AG09319 (cell line): ENCODE data around the gene PRMT9.

ENCODE experiments used
- DNase-seq: peaks from one replicate; pipeline ENCODE4 v3.0.0-alpha.2; 2010; ENCODE audit warnings: low read depth; ENCODE audit errors: extremely low read depth
- CTCF ChIP-seq: IDR thresholded peaks from 2 replicates; pipeline ENCODE4 v1.5.1; 2011; ENCODE audit warnings: low read depth, mild to moderate bottlenecking, inconsistent platforms, low read length, moderate library complexity

Gene PRMT9

GRCh38 chr4:147683717-147684700 is at the start of gene PRMT9:
PRMT9 (minus strand) TSS chr4:147684163; CDS start chr4:147683987, 176 bp downstream.
- TF ChIP-seq CTCF, result no peak

GRCh38 chr4:147732518-147733235 is 48.7 kb upstream of the PRMT9 start:
- DNase-seq, result no peak

More at GRCh38 chr4:147683717-147684700, at the start of gene PRMT9:
- peak; percentile 81 for DNase-seq

GRCh38 chr4:147731580-147732517 is 47.9 kb upstream of the PRMT9 start, which contains the start of gene ARHGAP10:
ARHGAP10 (plus strand) TSS chr4:147732088; CDS start chr4:147732302, 214 bp downstream.
- TF ChIP-seq CTCF, result no peak
- DNase-seq, result peak; percentile 69

More at GRCh38 chr4:147732518-147733235, 48.7 kb upstream of the PRMT9 start:
- TF ChIP-seq CTCF, result no peak

GRCh38 chr4:147730333-147730732 is 46.4 kb upstream of the PRMT9 start:
- TF ChIP-seq CTCF, result no peak
- DNase-seq, result no peak

GRCh38 chr4:147727476-147728028 is 43.6 kb upstream of the PRMT9 start:
- no peak for TF ChIP-seq CTCF
- no peak for DNase-seq

GRCh38 chr4:147725673-147726072 is 41.7 kb upstream of the PRMT9 start:
- no peak for TF ChIP-seq CTCF
- no peak for DNase-seq
